Fibroblast of lung (primary cell): ENCODE measurements around the gene IGSF21.

Experiments used
- CTCF ChIP-seq, 2 donors: IDR thresholded peaks in 1 of 2; conservative IDR thresholded peaks in 1 of 2; 1 replicate in 1 of 2; 2 replicates in 1 of 2; pipeline ENCODE4 v1.5.1; 2011 to 2012; ENCODE audit warnings: low read length in 2 of 2, control low read depth in 1 of 2, inconsistent platforms in 1 of 2, low read depth in 1 of 2, mild to moderate bottlenecking in 1 of 2
- EZH2 ChIP-seq: IDR thresholded peaks from 2 replicates; pipeline ENCODE4 v1.5.1; 2012; ENCODE audit warnings: low read length, control low read depth, mild to moderate bottlenecking; ENCODE audit errors: missing control alignments

GRCh38 chr1:18290740-18291412 lies 183.3 kb downstream of the IGSF21 start:
- TF ChIP-seq CTCF (conservative IDR thresholded peaks at IDR 0.05 in 1 of 2, IDR thresholded peaks at IDR 0.05 in 1 of 2; ENCODE audit: low read depth in 1 of 2, low read length in 2 of 2): no peak
- TF ChIP-seq EZH2: no peak
